ENCODE data around the gene TKT.

DNA sequence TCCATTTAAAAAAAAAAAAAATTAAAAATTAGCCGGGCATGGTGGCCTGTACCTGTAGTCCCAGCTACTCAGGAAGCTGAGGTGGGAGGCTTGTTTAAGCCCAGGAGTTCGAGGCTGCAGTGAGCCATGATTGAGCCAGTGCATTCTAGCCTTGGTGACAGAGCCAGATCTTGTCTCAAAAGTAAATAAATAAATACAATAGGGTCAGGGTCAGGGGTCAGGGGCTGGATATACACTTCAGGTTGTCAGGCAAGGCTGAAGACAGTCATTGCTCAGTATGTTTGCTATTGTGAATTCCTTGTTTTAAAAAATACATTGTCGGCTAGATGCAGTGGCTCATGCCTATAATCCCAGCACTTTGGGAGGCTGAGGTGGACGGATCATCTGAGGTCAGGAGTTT lies 8.1 kb upstream of the TKT start:
- no peak for TF ChIP-seq GATA3 (IDR thresholded peaks at IDR 0.05; ENCODE audit: low read depth, low read length)
- no peak for TF ChIP-seq GATA2 (IDR thresholded peaks at IDR 0.05; ENCODE audit: low read depth, low read length)

Data from SH-SY5Y (cell line).